GM21786 (cell line): ENCODE measurements around the gene SDCCAG8.

Source experiments
- ATAC-seq: cut with Tn5 transposase; IDR thresholded peaks from one replicate; pipeline ENCODE4 v1.9.1; 2021; ENCODE audit not compliant: unreplicated experiment

SDCCAG8 gene

GRCh38 chr1:243497939-243498681 lies 242.3 kb downstream of the SDCCAG8 start:
- ATAC-seq, result no peak

- ATAC-seq, result no peak
These were observed 243.4 kb downstream of the SDCCAG8 start for GRCh38 chr1:243499248-243499647.

DNA sequence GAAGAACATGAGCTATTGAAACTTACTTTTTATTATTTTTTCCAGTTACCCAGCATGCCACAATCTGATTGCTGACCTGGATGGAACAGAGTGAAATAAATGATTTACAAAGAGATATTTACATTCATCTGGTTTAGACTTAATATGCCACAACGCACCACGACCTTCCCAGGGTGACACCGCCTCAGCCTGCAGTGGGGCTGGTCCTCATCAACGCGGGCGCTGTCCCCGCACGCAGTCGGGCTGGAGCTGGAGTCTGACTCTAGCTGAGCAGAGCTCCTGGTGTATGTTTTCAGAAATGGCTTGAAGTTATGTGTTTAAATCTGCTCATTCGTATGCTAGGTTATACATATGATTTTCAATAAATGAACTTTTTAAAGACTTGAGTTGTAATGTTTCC lies 243.9 kb downstream of the SDCCAG8 start:
- ATAC-seq, result no peak

- ATAC-seq, result no peak
These were observed 244.7 kb downstream of the SDCCAG8 start for GRCh38 chr1:243500512-243500911.

GRCh38 chr1:243501002-243501401 lies 245.2 kb downstream of the SDCCAG8 start:
- no peak for ATAC-seq

- no peak for ATAC-seq
These were observed 247.3 kb downstream of the SDCCAG8 start for GRCh38 chr1:243503155-243503554.

DNA sequence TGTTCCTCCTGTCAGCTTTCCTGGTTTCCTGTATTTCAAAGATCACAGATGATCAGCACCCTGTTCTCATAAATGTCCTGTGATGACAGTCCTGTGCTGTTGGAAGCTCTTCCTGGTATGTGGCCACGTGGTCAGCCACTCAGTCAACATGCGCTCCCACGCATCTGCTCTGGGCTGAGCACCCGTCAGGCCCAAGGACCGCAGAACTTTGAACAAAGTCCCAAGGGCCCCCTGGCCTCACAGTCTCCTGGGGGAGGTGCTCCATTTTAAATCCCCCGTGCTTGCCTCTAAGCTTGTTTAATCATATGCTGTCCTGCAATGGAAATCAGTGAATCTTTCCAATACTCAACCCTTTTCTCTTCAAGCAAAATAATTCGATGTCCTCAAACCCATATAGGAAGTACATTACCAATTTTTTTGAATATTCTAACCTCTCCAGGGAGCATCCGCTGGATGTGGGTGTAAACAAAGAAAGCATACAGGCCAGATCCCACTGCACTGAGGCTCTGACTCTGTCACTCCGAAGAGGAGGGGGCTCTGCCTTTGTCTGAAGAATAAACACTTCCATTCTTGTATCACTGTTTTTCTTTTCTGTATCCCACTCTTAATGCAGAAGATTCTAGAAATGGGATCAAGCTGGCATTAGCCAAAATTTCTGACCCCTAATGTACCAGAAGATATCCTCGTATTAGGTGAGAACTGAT lies 250.3 kb downstream of the SDCCAG8 start:
- ATAC-seq, result peak; percentile 69

DNA sequence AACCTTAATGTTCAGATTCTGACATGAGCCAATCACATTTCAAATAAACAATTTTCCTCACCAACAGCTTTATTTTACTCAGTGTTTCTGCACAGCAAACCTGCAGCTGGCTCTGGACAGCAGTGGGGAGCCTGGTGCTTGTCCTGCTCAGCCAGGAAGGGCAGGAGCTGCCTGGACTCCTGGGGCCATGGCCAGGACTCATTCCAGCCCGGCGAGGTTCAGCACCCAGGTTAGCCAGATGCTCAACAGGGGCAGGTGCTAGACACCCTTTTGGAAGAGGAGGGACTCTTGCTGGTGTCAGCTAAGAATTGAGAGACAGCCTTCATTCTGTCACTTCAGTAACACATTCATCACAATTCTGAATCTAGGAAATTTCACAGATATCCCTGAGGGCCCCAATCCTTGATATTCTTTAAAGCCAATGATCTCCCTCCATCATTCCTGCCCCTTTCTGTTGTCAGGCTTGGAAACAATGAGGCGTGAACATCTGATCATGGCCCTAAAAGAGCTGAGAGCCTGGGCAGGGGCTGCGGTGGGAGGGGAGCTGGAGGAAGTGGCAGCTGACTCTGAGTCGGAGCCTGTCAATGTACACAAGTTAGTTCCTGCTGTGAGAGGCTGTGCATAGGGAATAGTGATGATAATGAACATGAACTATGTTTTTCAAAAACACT lies 251.3 kb downstream of the SDCCAG8 start:
- no peak for ATAC-seq

DNA sequence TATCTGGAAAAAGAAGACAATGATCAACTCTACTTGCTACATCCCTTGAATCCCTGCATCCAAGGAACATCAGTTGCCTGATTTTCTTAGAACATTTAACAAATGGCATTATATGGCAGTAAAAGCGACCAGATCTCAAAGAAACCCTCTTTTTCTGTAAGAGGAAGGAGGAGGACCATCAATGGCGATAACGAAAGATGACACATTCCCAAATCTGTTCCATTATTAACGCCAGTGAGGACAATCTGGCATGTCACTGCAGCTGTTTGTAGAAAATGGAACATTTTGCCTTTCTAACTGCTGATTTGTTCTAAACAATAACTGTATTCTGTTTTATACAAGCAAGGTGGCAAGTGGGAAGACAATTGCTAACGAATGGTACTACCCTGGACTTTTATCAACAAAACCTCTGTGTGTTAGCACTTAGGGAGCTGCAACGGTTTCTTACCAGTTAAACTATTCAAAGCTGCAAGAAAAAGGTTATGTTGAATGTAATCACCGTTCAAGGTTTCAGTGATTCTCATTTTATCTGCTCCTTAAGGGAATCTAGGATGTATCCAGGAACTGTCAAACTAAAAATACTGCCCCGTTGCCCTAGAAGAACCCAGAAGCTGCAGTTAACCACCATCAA lies 251.9 kb downstream of the SDCCAG8 start:
- no peak for ATAC-seq

- no peak for ATAC-seq
These were observed 252.5 kb downstream of the SDCCAG8 start for GRCh38 chr1:243508303-243508713.

DNA sequence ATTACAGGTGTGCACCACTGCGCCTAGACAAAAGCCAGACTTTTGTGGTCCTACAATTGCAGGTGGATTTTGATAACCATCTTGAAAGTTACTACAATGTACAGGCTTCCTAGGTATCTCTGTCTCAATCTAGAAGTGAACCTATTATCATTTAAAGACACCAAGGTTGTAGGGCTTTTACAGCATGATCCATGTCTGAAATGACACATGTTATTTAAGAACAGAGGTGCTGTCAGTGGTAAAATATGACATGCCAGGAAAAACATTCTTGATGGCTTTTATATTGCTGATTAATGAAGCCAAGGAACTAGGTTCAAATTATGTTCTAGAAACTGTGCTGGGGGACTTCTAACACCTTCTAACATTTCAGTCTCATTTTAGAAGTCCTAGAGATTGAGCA lies 253.1 kb downstream of the SDCCAG8 start:
- ATAC-seq, result no peak

DNA sequence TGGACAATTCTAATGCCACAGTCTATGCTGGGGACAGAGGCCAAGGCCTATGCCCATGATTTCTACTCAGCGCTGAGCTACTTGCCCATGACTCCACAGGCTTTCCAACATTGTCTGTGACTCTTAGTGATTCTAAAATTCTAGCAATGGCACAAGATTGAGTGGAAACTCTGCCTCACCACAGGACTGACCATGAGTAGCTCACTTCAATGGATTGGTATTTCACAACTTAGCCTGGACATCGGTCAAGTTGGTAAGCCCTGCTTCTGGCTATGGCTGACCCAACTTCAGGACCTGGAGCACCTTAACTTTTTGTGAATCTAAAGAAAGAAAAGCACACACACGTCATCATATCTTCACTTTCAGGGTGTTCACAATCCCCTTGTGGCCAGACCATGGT lies 255.1 kb downstream of the SDCCAG8 start:
- no peak for ATAC-seq

DNA sequence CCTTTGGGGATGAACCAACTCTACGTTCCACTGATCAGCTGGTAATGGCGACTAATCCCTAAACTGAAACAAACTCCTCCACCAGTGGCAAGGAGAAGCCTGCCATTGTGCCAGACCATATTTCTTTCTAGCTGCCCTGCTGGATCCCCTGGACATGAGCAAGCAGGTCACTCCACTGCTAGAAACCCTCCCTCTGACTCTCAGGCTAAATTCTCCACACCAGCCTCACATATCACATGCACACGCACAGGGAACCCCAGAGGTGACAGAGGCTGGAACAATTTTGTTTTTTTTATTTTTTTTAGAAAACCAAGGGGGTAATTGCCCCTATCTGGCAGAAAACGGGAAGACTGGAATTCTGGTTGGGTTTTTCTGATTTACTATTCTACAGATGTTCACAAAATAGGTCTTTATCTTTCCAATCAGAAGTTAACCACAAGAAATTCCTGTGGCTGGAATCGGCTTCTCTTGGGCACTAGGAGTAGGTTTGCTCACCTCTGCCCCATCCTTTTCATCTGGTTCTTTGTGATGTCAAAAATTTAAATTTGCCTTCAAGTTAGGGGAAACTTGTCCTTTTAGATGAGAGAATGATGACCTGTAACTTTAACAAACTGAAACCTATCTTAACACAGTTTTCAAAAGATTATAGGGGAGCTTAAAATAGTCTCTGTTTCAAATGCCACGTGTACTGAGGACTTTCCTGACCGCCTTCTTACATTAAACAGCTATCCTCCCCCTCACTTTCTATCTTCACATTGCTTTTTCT lies 258.1 kb downstream of the SDCCAG8 start:
- peak; percentile 69 for ATAC-seq

DNA sequence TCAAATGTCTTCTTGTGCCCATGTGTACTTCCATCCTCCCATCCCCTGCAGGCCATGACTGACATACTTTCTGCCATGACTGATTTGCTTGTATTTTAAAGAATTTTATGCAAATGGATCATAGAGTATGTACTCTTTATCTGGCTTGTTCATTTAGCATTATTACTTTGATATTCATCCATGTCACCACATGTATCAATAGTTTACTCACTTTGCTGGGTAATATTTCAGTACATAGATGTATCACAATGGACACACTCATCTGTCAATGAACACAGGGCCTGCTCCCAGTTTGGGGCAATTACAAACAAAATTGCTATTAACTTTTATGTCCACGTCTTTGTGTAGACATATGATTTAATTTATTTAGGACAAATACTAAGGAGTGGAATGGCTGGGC lies 259.1 kb downstream of the SDCCAG8 start:
- ATAC-seq, result no peak

DNA sequence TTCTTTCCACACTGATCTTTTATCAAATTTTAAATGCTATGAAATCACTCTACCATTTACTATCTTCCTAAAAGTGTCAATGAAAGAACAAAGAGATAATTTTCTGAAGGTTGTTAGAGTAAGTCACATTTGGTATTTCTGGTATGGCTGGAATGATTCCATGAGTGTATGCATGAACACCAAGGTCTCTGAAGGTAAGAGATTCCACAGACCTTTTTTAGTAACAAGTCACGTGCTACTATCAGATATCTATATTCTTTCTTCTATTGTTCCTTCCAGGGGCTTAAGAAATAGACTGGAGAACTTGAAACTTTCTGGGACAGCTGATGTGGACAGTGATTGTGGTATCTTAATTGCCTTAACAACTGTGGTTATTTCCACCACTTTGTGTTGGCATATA lies 265.0 kb downstream of the SDCCAG8 start:
- ATAC-seq, result no peak

DNA sequence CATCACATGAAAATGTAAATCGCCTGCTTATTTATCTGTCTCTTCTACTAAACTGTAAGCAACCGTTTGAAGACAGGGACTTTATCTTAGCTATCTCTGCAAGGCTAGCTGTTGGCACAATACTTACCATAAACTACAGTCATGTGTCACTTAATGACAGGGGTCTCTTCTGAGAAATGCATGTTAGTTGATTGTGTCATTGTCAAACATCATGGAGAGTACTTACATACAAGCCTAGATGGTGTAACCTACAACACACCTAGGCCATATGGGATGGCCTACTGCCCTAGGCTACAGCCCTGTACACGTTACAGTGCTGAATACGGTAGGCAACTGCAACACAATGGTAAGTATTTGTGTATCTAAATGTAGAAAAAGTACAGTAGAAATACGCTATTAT lies 267.9 kb downstream of the SDCCAG8 start:
- ATAC-seq, result no peak

DNA sequence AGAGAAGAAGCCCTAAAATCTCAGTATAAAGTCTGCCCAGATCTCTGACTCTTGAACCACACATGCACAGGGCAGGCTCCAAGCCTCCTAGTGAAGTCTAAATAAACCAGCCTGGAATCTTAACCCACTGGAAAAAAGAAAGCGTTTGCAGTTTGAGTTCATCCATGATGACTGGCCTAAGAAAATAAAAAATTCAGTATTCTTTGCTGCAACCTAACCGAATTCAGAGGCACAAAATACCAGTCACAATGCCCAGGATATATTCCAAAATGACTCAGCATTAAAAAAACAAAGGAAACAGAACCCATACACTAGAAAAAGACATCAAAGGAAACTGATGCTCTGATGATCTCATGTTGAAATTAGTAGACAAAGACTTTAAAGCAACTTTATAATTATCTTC lies 269.2 kb downstream of the SDCCAG8 start:
- no peak for ATAC-seq

DNA sequence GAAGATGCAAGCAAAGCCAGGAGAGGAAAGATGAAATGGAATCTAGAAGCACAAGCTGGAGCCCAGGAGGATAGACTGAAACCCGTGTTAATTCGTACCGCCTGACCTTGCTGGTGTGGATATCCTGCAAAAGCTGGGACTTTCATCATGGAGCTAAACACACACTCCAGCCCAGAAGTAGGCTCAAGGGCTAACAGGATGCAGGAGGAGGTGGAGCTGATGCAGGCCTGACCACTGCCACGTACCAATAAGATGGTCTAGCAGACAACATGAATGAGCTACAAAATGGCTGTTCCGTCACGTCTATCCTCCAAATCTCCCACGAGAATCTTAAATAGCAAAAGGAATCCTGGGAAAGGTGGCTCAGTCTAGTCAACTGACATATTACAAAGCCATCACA lies 270.3 kb downstream of the SDCCAG8 start:
- ATAC-seq, result no peak

DNA sequence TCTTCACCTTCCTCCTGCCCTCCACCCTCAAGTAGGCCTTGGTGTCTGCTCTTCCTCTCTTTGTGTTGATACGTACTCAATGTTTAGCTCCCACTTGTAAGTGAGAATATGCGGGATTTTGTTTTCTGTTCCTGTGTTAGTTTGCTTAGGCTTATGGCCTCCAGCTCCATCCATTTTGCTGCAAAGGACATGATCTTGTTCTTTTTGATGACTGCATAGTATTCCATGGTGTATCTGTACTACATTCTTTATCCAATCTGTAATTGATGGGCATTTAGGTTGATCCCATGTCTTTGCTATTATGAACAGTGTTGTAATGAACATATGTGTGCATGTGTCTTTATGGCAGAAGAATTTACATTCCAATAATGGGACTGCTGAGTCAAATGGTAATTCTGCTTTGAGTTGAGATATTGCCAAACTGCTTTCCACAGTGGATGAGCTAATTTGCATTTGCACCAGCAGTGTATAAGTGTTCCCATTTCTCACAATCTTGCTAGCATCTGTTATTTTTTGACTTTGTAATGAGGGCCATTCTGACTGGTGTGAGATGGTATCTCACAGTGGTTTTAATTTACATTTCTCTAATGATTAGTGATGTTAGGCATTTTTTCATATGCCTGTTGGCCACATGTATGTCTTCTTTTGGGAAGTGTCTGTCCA lies 272.7 kb downstream of the SDCCAG8 start:
- no peak for ATAC-seq

DNA sequence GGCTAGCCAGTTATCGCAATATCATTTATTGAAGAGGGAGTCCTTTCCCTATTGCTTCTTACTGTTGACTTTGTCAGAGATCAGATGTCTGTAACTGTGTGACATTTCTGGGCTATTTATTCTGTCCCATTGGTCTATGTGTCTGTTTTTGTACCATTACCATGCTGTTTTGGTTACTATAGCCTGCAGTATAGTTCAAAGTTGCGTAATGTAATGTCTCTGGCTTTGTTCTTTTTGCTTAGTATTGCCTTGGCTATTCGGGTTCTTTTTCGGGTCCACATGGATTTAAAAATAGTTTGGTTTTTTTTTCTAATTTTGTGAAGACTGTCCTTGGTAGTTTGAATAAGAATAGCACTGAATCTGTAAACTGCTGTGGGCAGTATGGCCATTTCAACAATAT lies 273.7 kb downstream of the SDCCAG8 start:
- no peak for ATAC-seq
